ENCODE measurements around the gene CECR2. TPM values are rescaled to one million over a fixed set of nuclear protein-coding genes. Genes with fewer than 3 reads are reported as not detected.

Gene CECR2
- total RNA-seq, 1 experiment from 2014 or later: 154 TPM

- Histone ChIP-seq H3K23me2 (ENCODE audit: insufficient read length, low read depth, low read length, poor library complexity, severe bottlenecking) (no peaks in the 10 kb centered on the region), H3K56ac (ENCODE audit: insufficient read length, low read depth, low read length) (no peak overlapping the region), H2AK5ac (ENCODE audit: insufficient read length, low read length) (no peak overlapping the region), H3K27ac (ENCODE audit: insufficient read length, low read depth, low read length) (no peak overlapping the region), H3T11ph (ENCODE audit: low read length) (no peak overlapping the region), H4K5ac (ENCODE audit: insufficient read length, low read depth, low read length) (no peak overlapping the region), H2BK15ac (ENCODE audit: low read depth, low read length) (no peak overlapping the region), H4K20me1 (ENCODE audit: control insufficient read depth, insufficient read depth, insufficient read length) (peaks cover 2% of the 10 kb centered on the region), H4K91ac (ENCODE audit: insufficient read length, low read depth, low read length) (no peak overlapping the region), H3K79me2 (ENCODE audit: insufficient read depth, low read length) (peaks cover 79% of the 10 kb centered on the region), H3K9me3 (ENCODE audit: control insufficient read depth, low read depth, low read length) (no peaks in the 10 kb centered on the region), H2BK5ac (ENCODE audit: insufficient read length, low read length) (no peak overlapping the region), H3K18ac (ENCODE audit: insufficient read length, low read depth, low read length) (no peak overlapping the region), H2BK120ac (ENCODE audit: low read depth, low read length, poor library complexity, severe bottlenecking) (no peak overlapping the region), H3K9ac (ENCODE audit: extremely low read depth, insufficient read length, low read length) (no peak overlapping the region), H3K4me2 (ENCODE audit: insufficient read depth, insufficient read length, low read length) (no peak overlapping the region), H2AFZ (ENCODE audit: low read length) (no peak overlapping the region), H3K4me1 (ENCODE audit: insufficient read depth, low read length) (peaks cover 29% of the 10 kb centered on the region; the same call in 1 of the 2 replicates), H3K23ac (ENCODE audit: insufficient read length, low read depth, low read length) (no peak overlapping the region), H3K14ac (ENCODE audit: insufficient read depth, low read length) (no peak overlapping the region), H3K79me1 (ENCODE audit: insufficient read depth, low read depth, low read length, poor library complexity, severe bottlenecking) (peaks cover 2% of the 10 kb centered on the region), H4K8ac (replicated peaks; ENCODE audit: insufficient read length, low read depth, low read length) (no peak overlapping the region), H3K4ac (ENCODE audit: low read depth, low read length) (no peak overlapping the region), H3K27me3 (ENCODE audit: insufficient read depth, low read length) (no peaks in the 10 kb centered on the region), H2BK12ac (ENCODE audit: insufficient read length, low read depth, low read length) (no peak overlapping the region), H2BK20ac (ENCODE audit: low read depth, low read length, poor library complexity, severe bottlenecking) (no peak overlapping the region)
- no peak for DNase-seq
- no peaks in the 10 kb centered on the region; a peak in 1 of 5 replicates for H3K9me3 Mint-ChIP-seq
- H3K4me1 Mint-ChIP-seq: peaks cover 78 to 90% of the 10 kb centered on the region in 2 experiments
- H3K27ac Mint-ChIP-seq: peak overlapping the region; percentile 27 to 76 (median 62); a peak in 4 of 7 replicates
- no CpG with 5 or more reads among the region's 1 CpG for WGBS (ENCODE audit: extremely low coverage, insufficient read length, low lambda C conversion rate)
- no peak for TF ChIP-seq CTCF (conservative IDR thresholded peaks at IDR 0.05)
- H3K4me3 Mint-ChIP-seq: no peak overlapping the region
- peaks cover under 1 to 6% (median 5%) of the 10 kb centered on the region in 3 experiments; a peak in 4 of 7 replicates for H3K36me3 Mint-ChIP-seq (ENCODE audit: insufficient read depth in 1 of 3, low read depth in 3 of 3)
- no peaks in the 10 kb centered on the region; the same call in 1 of the 2 replicates for H3K27me3 Mint-ChIP-seq (ENCODE audit: low read depth)
These were observed 7.7 kb downstream of the CECR2 start for GRCh38 chr22:17376950-17377349.
